H54 (cell line): ENCODE data around the gene RAB35.

Experiments
- DNase-seq: peaks from one replicate; pipeline ENCODE4 v3.0.0; 2011; ENCODE audit warnings: low spot score, mixed read lengths; ENCODE audit not compliant: insufficient read length
- FAIRE-seq: peaks from 3 replicates; lab custom pipeline; 2011; peaks lifted over from hg19 to GRCh38; lab: Jason Lieb, UNC
- POLR2A ChIP-seq: IDR thresholded peaks from 2 replicates; pipeline ENCODE4 v1.6.1; 2011; ENCODE audit warnings: low read depth, mild to moderate bottlenecking, low read length

RAB35 gene

GRCh38 chr12:120103371-120103770 lies 13.2 kb downstream of the RAB35 start:
- TF ChIP-seq POLR2A: no peak
- no peak for FAIRE-seq
- DNase-seq: no peak

GRCh38 chr12:120103044-120103338 lies 13.6 kb downstream of the RAB35 start:
- no peak for TF ChIP-seq POLR2A
- FAIRE-seq (no peak), DNase-seq (no peak)

GRCh38 chr12:120102189-120103043 lies 14.1 kb downstream of the RAB35 start:
- DNase-seq: no peak

DNA sequence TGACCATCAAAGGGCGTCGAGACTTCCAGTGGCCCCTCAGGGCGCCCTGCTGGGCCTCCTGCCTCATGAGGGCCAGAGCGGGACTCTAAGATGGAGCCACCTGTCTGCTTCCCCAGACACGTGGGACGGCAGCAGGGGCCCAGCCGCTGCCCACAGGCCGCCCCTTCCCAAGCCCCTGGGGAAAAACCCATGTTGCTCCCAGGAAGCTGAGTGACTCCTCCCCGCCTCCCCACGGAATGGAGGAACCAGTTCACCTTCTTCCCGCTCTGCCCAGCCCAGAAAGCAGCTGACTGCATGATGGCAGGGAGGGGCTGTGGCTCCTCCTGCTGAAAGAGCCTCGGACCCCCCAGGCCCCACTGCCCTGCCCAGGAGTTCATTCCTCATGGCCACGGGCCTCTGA lies 14.9 kb downstream of the RAB35 start:
- no peak for TF ChIP-seq POLR2A
- no peak for FAIRE-seq

More at GRCh38 chr12:120102189-120103043, 14.1 kb downstream of the RAB35 start:
- no peak for FAIRE-seq
- TF ChIP-seq POLR2A: no peak

DNA sequence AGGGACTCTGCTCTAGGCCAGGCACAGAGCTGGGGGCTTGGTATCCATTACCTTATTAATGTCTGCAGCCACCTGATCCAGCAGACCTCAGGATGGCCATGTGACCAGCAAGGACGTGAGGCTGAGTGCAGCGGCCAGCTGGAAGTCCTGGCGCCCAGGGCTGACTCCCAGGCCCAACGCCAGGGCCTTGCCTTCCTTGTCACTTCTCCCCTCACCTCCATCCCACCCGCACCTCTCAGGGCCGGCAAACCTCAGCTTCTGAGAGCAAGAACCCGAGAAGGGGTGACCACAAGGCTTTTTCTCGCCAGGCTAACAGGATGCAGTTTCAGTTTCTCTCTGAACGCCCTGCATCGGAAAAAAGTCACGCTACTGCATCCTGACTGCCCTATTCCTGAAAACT lies 15.4 kb downstream of the RAB35 start:
- no peak for TF ChIP-seq POLR2A
- DNase-seq (no peak), FAIRE-seq (no peak)

More for the DNA sequence above, 14.9 kb downstream of the RAB35 start:
- DNase-seq: no peak

GRCh38 chr12:120100630-120101029 lies 15.9 kb downstream of the RAB35 start:
- DNase-seq: no peak
- FAIRE-seq: no peak
- TF ChIP-seq POLR2A: no peak

GRCh38 chr12:120099738-120100137 lies 16.8 kb downstream of the RAB35 start:
- no peak for TF ChIP-seq POLR2A
- DNase-seq (no peak), FAIRE-seq (no peak)

- no peak for TF ChIP-seq POLR2A
- FAIRE-seq (no peak), DNase-seq (no peak)
These were observed 17.6 kb downstream of the RAB35 start for GRCh38 chr12:120098756-120099470.

- DNase-seq: no peak
- TF ChIP-seq POLR2A: no peak
- no peak for FAIRE-seq
These were observed 19.8 kb downstream of the RAB35 start for GRCh38 chr12:120096671-120097202.

GRCh38 chr12:120095736-120096135 lies 20.8 kb downstream of the RAB35 start:
- FAIRE-seq (no peak), DNase-seq (no peak)
- no peak for TF ChIP-seq POLR2A

- no peak for TF ChIP-seq POLR2A
- no peak for DNase-seq
- FAIRE-seq: no peak
These were observed 21.2 kb downstream of the RAB35 start for GRCh38 chr12:120095331-120095730.

DNA sequence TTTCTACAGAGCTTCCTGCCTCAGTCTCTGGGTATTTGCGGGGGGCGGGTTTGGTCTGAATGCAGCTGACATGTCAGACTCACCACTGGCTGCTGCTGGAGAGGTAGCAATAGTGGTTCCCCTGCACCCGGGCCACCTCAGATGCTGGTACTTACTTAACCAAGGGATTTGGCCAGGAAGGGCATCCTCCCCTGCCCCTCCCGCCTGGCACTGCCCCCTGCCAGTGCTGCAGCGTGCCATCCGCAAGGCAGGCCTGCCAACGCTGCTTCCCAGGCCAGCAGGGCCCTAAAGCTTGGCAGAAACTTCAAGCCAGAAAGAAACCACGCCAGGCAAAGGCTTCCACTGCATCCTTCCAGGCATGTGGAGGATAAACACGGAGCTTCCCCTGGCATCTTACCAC lies 22.1 kb downstream of the RAB35 start:
- no peak for DNase-seq
- no peak for TF ChIP-seq POLR2A
- no peak for FAIRE-seq

DNA sequence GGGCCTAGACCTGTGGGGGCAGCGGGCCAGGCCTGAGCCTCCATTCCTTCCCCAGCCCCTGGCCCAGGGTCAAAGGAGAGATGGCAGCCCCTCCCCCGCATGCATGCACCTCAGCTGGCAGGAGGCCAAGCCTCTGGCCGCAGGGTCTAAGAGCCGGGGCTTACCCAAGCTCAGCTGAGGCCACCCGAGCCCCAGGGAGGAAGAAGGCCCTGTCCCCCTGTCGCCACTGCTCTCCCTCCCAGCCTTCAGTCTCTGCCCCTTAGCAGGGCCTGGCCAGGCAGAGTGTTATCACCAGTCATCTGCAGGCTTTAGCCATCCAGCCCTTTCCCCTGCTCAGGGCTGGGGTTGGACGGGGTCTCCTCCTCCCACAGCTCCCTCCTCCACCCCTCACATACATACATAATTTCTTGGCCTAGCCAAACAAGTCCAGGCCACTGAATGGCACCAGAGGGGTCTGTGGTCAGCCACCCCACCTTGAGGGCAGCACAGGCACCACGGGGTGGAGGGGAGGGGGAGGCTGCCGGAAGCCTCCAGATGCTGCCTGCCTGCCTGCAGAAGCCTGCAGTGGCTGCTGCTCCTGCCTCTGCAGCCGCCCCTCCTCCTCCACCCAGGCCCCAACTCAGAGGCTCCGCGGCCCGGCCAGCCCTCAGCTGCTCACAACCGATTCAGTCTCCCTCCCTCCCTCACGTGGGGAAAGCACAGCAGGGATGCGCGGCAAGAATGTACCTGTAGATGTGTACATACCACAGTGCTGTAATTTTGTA lies 22.8 kb downstream of the RAB35 start:
- no peak for FAIRE-seq
- no peak for TF ChIP-seq POLR2A
- DNase-seq: no peak

DNA sequence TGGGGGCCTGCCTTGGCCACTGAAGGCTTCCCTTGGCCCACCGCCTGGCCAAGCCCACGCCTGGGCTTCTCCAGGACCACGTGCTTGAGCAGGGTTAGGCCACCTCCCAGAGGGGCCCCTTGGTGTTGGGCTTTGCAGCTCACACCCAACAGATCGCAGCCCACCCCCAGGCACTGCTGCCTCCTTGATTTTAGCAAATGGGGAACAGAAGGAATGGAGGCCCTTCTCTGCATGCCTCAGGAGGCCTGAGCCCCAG lies 23.3 kb downstream of the RAB35 start:
- no peak for FAIRE-seq
- no peak for TF ChIP-seq POLR2A

More for the DNA sequence above, 23.3 kb downstream of the RAB35 start:
- DNase-seq: no peak
